Activated CD4-positive, CD25-positive, alpha-beta regulatory T cell treated with anti-CD3 and anti-CD28 coated beads, Interleukin-2, amount 50 U/mL, for 16 hours (primary cell): ENCODE measurements around the gene TOM1L1.

ENCODE experiments used
- DNase-seq: peaks from one replicate; pipeline ENCODE4 v3.0.0-alpha.2; 2020; ENCODE audit warnings: low read depth, low spot score

TOM1L1 gene

GRCh38 chr17:54992797-54993639 is 92.4 kb downstream of the TOM1L1 start:
- DNase-seq = no peak

GRCh38 chr17:54996441-54996840 is 95.8 kb downstream of the TOM1L1 start:
- no peak for DNase-seq

GRCh38 chr17:55002458-55002857 is 101.8 kb downstream of the TOM1L1 start:
- no peak for DNase-seq

- no peak for DNase-seq
Measured at GRCh38 chr17:55004484-55004883, 103.8 kb downstream of the TOM1L1 start.

- no peak for DNase-seq
Measured at GRCh38 chr17:55005520-55005919, 104.9 kb downstream of the TOM1L1 start.
